ENCODE data around the gene NUDT4.
A peak's percentile ranks its signal among the peaks of the same experiment; 100 is the strongest.
"Not testable (repeated sequence)": the region's sequence is repeated elsewhere in the genome, so short reads cannot be mapped to it uniquely, and the experiment has no call there.

NUDT4 gene

DNA sequence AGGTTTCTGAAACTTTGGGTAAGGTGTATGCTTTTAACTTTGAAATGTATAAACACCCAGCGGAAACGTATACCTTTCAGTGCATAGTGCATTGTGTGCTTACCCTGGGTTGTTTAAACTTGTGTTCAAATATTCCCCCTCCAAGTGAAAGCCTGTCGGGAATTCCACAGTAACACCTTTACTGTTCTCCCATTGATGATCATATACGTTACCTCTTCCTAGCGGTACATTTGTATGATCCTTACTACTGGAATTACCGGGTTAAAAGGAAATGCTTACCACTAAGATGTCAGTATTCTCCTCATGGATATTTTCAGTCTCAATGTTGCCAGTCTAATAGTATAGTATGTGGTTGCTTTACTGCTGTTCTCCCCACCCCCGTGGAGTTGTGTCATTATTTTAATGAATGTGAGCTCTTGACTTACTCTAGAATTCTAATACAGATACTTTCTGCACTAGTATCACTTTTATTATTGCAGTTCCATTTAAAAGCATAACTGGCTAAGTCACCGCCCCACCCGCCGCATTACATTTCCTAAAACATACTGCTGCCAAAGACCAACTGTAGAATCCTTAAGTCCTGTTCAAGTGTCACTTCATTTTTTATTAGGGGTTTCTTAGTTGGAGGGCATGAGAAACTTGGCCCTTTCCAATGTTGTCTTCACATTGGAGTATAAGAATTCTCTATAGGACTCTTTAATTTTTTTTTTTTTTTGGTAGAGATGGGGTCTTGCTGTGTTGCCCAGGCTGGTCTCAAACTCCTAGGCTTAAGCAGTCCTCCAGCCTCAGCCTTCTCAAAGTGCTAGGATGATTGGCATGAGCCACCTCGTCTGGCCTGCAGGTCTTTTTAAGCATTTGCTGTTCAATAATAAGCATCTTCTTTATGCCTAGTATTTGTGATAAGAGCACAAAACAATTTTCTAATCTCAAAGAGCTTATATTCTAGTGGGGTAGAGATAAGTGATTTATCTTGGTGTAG, 24.9 kb downstream of the NUDT4 start:
- no peak for ATAC-seq
- no peak for DNase-seq

DNA sequence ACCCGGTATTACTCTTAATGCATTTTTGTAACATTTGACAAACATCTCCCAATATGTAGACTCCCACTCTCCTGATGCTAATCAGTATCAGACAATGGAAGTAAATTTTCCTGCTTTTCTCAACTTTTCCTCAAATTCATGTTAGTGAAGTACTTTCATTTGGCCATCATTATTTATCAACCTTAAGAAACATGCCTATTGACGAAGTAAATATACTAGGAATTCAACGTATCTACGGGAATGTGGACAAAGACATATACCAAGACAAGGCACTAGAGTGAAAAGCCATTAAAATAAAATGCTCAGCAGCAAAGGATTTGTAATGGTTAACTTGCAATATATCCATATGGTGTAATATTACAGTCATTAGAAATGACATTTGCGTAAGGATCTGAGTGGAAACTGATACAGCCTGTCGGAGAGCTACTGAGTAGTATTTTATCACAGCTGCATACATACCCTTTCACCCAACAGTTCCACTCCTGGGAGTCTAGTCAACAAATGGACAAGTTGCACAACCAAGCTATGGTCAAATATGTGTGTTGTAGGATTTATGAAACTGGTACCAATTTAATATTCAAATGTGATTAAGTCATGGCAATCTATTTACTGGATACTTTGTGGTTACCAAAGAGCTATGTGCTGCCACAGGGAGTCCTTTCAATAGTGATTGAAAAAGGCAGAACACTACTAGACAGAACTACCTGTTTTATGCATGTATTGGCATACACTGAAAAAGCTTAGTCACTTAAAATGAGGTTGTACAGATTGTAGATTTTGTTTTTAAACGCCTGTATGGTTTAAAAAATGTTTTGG, 26.5 kb downstream of the NUDT4 start:
- no peak for DNase-seq
- ATAC-seq: no peak

DNA sequence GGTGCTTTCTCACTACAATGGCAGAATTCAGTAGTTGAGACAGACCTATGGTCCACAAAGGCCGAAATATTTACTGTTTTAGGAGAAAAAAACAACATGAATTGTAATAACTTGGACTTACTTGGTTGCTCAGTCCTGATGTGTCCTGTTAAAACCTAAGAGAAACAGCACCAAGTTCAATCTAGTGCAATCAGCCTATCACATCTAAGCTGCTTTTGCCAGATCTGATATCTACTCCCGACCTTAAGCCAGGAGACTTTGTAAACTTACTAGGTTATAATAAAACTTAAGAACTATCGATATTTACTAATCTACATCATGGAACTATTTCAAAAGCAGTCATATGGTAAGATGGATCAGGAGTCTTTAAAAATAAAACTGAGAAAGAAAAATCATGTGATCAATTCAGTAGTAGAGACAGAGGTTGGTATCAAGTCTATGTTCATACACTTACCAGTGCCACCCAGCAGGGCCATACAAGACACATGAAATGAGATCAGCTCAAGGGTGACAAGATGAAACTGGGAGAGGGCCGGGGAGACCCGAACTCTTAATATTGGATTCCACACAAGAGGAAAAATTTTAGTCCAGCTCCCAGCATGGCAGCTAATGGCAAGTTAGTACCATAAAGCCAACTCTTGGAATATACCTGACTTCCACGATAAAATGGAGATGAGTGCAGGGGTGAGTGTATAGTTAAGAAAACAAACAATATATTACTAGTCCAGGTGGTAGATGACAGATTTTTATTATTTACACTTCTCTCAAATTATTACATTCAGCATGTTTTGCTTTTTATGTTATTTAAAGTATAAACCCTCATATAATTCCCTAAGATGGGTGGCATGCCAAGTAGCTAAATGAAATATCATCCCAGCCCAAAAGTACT, 27.5 kb downstream of the NUDT4 start:
- no peak for ATAC-seq
- DNase-seq: no peak

DNA sequence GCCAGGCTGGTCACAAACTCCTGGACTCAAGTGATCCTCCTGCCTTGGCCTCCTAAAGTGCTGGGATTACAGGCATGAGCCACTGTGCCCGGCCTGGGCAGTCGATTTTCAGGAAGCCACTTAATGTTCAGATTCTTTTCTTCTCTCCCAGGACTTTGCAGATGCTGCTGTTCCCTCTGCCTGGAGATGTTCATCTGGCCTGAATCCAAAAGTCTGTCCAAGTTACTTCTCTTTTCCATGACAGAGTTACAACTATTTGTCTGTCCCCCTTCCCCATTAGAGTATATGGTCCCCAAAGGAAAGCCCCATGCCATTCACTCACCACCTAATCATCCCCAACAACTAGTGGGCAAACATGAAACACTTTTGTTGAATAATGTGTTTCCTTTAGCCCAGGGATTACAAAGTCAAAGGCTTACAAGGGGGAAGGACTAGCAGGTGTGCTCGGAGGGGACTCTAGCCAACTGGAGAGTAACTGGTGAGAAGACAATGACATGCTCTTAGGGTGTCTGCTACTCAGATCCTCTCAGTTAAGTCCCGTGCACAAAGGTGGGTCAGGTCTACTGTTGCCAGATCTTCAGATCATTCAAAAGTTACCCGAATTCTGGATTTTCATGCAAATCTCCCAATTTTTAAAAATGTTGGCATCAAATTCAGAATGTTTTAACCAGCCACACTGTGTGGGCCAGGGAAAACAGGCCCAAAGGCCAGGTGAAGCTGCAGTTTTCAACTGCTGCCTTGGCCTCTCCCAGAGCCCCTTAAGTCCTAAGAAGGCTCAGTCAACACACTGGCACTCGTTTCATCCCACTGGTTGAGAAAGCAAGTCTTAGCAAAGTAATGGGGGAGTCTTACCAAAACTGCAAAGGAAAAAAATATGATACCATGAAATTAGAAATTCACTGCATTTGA, 29.6 kb downstream of the NUDT4 start:
- DNase-seq: no peak
- no peak for ATAC-seq

DNA sequence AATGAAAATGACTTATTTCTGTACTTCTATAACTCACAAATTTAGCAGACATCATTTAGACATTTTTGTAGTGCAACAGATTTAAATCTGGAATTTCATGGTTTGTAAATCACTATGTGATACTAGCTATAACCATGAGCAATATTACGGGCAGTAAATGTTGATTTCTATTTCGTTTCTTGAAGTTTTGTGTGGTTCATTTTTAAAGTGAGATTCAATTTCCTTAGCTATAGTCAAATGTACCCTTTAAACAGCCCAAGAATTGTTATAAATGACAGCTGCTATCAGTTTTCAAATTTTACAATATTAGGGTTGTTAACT, 30.2 kb downstream of the NUDT4 start:
- DNase-seq: no peak
- ATAC-seq: no peak

DNA sequence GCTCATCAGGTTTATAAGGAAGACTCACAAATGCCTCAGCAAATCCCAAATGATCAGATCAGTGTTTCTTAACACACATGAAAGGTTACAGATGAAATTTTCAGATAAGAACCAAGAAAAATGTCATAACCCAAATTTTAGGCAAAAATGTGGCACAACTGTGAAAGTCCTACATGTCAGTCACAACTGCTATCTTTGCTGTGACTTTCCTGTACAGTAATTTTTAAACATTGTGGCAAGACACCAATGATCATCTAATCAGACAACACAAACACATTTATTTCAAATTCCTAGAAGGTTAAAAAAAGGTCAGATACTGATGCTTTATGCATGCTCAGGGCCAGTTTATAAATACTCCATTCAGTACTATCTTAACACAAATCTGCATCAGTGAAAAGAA, 31.1 kb downstream of the NUDT4 start:
- ATAC-seq (peak; percentile 8), DNase-seq (no peak)

DNA sequence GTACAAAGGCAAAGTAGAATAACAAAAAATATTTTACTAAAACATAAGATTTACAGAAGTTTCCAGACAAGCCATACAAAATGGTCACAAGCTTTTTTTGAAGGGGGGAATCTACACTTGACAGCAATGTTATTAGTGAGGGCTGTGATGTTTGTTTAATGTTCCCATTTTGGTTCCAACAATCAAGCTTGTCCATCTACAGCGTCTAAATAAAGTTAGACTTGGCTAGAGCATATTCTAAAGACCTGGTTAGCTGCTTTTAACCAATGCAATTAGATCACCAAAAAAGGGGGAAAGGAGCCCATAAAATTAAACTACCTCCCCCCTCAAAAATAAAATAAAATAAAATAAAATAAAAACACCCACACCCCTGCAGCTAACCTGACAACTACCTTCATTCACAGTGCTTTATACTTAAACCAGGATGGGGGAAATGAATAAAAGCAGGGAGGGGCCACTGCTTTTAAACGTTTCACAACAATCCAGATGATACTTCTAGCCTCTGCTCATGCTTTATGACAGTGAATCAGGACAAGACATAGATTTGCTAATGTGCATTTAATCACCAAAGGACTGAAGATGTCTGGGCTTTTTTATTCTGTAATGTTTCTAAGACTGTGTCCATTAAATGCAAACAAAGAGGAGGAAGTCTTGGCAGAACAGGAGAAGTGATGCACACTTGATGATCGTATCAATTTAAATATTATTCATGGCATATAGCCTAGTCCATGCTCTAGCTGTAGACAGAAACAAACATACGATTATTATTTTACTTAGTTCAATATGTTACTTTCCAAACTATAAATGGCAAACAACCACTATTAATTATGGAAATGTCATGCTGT, 31.8 kb downstream of the NUDT4 start:
- not testable (repeated sequence) for DNase-seq, ATAC-seq

DNA sequence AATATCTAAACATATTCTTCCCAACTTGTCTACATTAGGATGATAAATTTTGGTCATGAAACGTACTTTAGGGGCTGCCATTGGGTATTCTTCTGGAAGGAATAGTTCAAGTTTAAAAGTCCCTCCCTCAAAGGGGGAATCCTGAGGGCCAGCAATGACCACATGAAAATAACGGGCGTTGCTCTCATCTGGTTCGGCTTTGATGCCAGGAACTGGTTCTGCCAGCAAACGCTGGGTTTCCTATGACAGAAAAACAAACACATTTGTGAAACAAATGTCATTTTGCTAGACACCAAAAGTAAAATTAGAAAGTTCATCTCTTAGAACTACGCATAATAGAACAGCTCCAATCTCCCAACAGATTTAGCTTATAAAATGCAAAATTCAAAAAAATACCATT, 33.3 kb downstream of the NUDT4 start:
- not testable (repeated sequence) for DNase-seq, ATAC-seq

DNA sequence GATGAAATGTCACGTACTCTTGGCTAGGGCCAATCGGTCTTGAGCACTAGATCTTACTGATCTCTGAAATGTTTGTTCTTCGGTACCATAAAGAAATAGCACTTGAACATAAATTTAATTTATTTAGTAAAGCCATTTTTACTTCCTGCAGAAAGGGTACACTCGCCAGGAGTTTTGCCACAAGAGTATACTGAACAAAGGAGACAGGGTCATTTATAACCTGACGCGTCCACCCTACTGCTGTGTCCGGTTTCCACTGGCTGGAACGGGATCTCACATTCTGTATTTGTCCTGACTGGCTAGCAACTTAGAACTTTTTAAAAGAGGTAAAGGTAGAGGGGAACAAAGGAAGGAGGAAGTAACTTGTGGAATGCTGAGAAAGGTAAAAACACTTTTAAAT, 34.7 kb downstream of the NUDT4 start:
- DNase-seq, ATAC-seq: not testable (repeated sequence)

DNA sequence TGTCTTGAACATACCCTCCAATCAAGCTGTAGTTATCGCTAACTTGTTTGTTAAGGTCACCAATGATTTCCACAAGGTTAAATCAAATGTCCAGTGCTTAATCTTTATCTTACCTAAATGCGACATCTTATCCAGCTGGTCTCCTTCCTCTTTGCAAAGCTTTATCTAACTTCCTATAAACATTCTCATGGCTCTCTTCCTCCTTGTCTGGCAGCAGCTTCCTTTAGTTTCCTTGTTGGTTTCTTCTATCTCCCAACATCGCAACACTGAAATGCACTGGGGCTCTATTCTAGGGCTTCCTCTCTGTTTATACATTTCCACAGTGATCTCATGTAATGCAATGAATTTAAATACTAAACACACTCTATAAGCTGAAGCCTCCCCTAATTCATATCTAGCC, 35.3 kb downstream of the NUDT4 start:
- no peak for ATAC-seq
- no peak for DNase-seq

DNA sequence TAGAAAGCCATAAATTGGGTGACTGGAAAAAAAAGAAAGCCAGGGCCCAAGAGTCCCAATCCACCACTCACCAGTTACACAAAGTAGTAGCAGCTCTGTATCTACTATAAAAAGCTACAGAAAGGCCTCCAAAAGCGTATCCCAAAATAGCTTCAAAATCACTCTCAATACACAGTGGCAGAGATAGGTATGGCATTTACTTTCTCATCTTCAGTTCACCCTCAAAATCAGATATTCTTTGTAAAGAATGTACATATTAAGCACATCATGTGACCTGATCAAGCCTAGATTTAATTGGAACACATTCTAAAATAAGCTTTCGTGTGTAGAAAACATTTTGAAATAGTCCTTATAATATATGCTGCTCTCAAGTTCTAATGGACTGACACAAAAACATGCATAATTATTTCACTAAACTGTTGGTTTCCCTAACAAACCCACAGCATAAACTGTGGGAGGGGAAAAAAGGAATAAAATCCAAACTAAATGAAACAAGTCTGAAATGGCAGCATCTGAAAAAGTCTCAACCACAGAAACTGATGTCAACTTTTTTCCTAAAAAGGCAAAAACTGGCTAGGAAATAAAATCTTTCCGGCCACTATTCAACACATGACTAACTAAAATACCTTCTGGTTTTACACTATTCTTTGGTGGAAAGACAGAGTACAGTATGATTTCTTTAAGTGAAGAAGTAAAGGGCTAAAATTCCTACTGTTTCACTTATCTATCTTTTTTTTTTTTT, 38.2 kb downstream of the NUDT4 start:
- ATAC-seq (peak; percentile 68), DNase-seq (no peak)

DNA sequence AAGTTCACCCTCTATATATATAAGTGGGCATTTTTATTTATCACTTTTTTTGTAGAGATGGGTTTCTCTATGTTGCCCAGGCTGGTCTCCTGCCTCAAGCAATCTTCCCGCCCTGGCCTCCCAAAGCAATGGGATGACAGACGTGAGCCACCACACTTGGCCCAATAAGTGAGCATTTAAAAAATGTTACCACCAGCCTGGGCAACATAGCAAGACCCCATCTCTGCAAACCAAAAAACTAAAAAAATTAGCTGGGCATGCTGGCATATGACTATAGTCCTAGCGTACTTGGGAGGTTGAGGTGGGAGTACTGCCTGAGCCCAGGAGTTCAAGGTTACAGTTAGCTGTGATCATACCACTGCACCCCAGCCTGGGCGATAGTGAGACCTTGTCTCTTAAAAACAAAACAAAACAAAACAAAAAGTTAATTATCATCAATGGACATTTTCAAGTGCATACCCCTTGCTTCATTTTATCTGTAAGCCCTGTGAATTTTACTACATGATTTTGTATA, 40.3 kb downstream of the NUDT4 start:
- DNase-seq (no peak), ATAC-seq (no peak)

DNA sequence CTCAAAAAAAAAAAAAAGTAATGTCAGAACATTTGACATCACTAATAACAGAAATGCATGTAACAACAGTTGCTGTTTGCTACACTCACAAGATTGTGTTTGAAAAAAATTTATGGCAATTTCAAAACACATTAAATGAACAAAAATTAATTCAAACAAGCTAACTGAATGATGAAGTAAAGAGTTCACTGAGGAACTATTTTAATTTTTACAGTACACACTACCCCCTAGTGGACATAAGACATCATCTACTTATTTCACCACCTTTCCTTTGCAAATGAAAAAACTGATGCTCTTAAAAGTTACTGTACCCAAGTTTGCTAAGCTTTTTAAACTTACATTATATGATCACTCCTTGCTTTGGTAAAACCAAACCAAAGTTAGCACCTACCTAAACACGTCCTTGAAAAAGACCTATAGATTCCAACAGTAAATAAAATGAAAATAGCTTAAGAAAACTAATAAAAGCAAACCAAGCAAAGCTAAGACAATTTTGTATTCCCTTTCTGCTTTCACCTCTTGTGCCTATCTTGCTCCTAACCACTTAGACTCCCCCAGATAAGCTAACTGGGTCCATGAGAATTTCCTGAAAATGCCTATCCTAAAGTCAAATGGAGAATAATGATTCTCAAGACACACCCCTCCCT, 41.8 kb downstream of the NUDT4 start:
- no peak for DNase-seq
- no peak for ATAC-seq

DNA sequence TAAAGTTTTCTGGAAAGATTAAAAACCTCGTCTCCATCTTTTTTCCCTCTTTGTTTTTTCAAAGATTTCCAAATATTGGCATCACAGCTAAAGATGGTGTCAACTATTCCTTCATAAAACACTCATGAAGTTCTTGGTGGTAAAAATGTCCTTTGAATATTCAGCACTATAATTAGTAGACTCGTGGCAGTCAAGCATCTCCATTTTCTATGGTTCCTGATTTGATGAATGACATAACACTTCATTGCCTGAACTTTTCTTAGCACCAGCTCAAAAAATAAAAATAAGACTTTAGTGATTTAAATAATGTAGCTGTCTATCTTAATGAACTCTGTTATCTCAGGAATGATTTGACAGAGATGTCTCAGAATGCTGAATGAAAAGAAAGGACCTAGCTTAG, 44.3 kb downstream of the NUDT4 start:
- DNase-seq (no peak), ATAC-seq (no peak)

DNA sequence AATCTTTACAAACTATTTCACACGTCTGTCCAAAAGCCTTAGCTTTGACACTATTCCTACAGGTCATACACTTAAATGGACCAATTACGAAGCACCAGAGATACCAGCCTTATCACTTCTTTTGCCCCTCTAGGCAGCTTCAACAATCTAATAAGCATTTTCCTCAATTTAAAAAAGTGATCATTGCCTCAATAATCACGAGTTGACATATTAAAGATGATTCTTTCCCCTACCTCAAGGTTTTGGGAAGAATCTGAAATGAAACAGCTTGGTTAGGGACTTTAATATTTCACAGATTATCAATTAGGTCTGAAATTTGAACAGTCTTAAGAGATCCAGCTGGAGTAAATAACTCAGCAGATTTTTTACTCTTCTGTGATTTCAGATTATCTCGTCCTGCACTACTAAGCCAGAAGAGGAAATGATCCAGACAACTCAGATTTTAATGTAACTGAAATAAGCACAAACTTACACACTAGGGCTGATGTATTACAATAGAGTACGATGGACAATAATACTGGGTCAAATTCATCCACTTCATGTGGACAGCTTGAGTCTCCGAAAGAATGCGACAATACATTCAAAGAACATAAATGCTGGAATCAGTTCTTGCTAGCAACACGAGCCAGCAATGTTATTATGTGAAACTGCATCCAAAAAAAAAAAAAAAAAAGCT, 48.1 kb downstream of the NUDT4 start:
- ATAC-seq (no peak), DNase-seq (no peak)

DNA sequence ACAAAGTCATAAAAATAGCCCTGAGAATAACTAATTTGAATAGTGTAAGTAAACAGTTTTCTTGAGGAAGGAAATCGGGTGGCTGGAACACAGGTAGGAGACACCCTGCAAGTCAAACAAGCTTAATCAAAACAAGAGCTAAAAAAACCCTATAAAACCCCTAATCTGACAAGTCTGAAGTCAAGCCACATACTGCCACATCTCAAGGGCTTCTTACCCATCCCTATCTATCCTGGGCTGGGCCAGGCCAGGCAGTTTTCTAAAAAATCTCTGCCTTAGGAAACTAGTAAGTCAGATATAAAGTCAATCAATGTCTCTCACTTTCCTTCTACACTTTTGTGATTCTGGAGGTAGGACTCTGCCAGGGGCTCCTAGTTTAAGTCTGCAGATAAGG, 48.7 kb downstream of the NUDT4 start:
- DNase-seq (no peak), ATAC-seq (no peak)

DNA sequence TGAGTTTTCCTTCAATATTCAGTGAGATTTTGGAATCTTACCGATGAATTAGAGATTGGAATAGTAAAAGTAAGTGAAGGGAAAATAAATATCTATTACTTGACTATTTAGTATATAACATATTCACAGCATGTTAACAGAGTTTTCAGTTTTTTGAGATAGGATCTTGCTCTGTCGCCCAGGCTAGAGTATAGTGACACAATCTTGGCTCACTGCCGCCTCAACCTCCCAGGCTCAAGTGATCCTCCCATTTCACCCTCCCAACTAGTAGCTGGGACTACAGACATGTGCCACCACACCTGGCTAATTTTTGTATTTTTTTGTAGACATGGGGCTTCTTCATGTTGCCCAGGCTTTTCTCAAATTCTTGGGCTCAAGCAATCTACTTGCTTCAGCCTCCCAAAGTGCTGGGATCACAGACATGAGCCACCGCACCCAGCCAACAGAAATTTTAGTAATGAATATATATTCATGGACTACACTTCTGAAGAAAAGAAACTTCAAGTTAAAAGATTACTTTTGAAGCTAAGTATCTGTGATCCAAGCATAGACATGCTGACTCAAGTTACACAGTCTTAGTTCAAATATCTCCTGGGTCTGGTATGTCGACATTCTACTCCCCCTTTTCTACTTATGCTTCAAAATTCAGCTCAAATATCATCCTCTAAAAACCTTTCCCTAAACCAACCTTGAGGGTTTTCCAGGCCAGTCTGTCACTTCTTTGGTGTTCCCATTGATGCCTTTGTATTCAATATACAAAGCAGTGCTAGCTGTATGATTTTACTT, 50.2 kb downstream of the NUDT4 start:
- DNase-seq (no peak), ATAC-seq (no peak)

All from stimulated activated naive CD8-positive, alpha-beta T cell treated with anti-CD3 and anti-CD28 coated beads, Interleukin-15, Interleukin-2, amounts not matched to agents 100 U/mL and 50 U/mL, for 24 hours (primary cell).